ENCODE results near the gene MACROH2A1. TPM values are rescaled to one million over a fixed set of nuclear protein-coding genes. Genes with fewer than 3 reads are reported as not detected.

MACROH2A1 gene
- total RNA-seq, 1 donor from 2014 or later, result 215 TPM

GRCh38 chr5:135394095-135394494 is 4.9 kb downstream of the MACROH2A1 start:
- peaks cover 7% of the 10 kb centered on the region for H3K27me3 Mint-ChIP-seq (ENCODE audit: unreplicated experiment)
- no peaks in the 10 kb centered on the region for H3K36me3 Mint-ChIP-seq (ENCODE audit: unreplicated experiment)
- no peak for TF ChIP-seq CTCF (IDR thresholded peaks at IDR 0.05; ENCODE audit: partially characterized antibody, unreplicated experiment)
- no peak overlapping the region for H3K4me3 Mint-ChIP-seq (ENCODE audit: unreplicated experiment)
- DNase-seq, result no peak
- H3K4me1 Mint-ChIP-seq (ENCODE audit: low read depth, unreplicated experiment), result peaks cover 30% of the 10 kb centered on the region
- no peaks in the 10 kb centered on the region for H3K9me3 Mint-ChIP-seq (ENCODE audit: unreplicated experiment)
- H3K27ac Mint-ChIP-seq (ENCODE audit: unreplicated experiment), result no peak overlapping the region

GRCh38 chr5:135393691-135394090 is 5.3 kb downstream of the MACROH2A1 start:
- Mint-ChIP-seq H3K36me3 (ENCODE audit: unreplicated experiment) (no peaks in the 10 kb centered on the region), H3K27me3 (ENCODE audit: unreplicated experiment) (peaks cover 7% of the 10 kb centered on the region), H3K27ac (ENCODE audit: unreplicated experiment) (no peak overlapping the region), H3K4me3 (ENCODE audit: unreplicated experiment) (no peak overlapping the region), H3K9me3 (ENCODE audit: unreplicated experiment) (no peaks in the 10 kb centered on the region), H3K4me1 (ENCODE audit: low read depth, unreplicated experiment) (peaks cover 30% of the 10 kb centered on the region)
- DNase-seq, result no peak
- no peak for TF ChIP-seq CTCF (IDR thresholded peaks at IDR 0.05; ENCODE audit: partially characterized antibody, unreplicated experiment)

- H3K4me1 Mint-ChIP-seq (ENCODE audit: low read depth, unreplicated experiment), result peaks cover 30% of the 10 kb centered on the region
- TF ChIP-seq CTCF (IDR thresholded peaks at IDR 0.05; ENCODE audit: partially characterized antibody, unreplicated experiment), result no peak
- no peak for DNase-seq
- H3K4me3 Mint-ChIP-seq (ENCODE audit: unreplicated experiment), result no peak overlapping the region
- no peak overlapping the region for H3K27ac Mint-ChIP-seq (ENCODE audit: unreplicated experiment)
- H3K9me3 Mint-ChIP-seq (ENCODE audit: unreplicated experiment), result no peaks in the 10 kb centered on the region
- peaks cover 7% of the 10 kb centered on the region for H3K27me3 Mint-ChIP-seq (ENCODE audit: unreplicated experiment)
- H3K36me3 Mint-ChIP-seq (ENCODE audit: unreplicated experiment), result no peaks in the 10 kb centered on the region
These were observed 5.8 kb downstream of the MACROH2A1 start for GRCh38 chr5:135393229-135393628.

GRCh38 chr5:135392256-135392655 is 6.8 kb downstream of the MACROH2A1 start:
- no peak for TF ChIP-seq CTCF (IDR thresholded peaks at IDR 0.05; ENCODE audit: partially characterized antibody, unreplicated experiment)
- no peak overlapping the region for H3K27ac Mint-ChIP-seq (ENCODE audit: unreplicated experiment)
- H3K4me3 Mint-ChIP-seq (ENCODE audit: unreplicated experiment), result peak overlapping the region; percentile 32
- H3K27me3 Mint-ChIP-seq (ENCODE audit: unreplicated experiment), result peaks cover 5% of the 10 kb centered on the region
- H3K4me1 Mint-ChIP-seq (ENCODE audit: low read depth, unreplicated experiment), result peaks cover 29% of the 10 kb centered on the region
- H3K36me3 Mint-ChIP-seq (ENCODE audit: unreplicated experiment), result no peaks in the 10 kb centered on the region
- no peak for DNase-seq
- no peaks in the 10 kb centered on the region for H3K9me3 Mint-ChIP-seq (ENCODE audit: unreplicated experiment)

- peaks cover 5% of the 10 kb centered on the region for H3K27me3 Mint-ChIP-seq (ENCODE audit: unreplicated experiment)
- DNase-seq, result no peak
- no peaks in the 10 kb centered on the region for H3K36me3 Mint-ChIP-seq (ENCODE audit: unreplicated experiment)
- H3K4me3 Mint-ChIP-seq (ENCODE audit: unreplicated experiment), result peak overlapping the region; percentile 32
- H3K27ac Mint-ChIP-seq (ENCODE audit: unreplicated experiment), result no peak overlapping the region
- no peaks in the 10 kb centered on the region for H3K9me3 Mint-ChIP-seq (ENCODE audit: unreplicated experiment)
- peaks cover 26% of the 10 kb centered on the region for H3K4me1 Mint-ChIP-seq (ENCODE audit: low read depth, unreplicated experiment)
- no peak for TF ChIP-seq CTCF (IDR thresholded peaks at IDR 0.05; ENCODE audit: partially characterized antibody, unreplicated experiment)
These were observed 7.2 kb downstream of the MACROH2A1 start for GRCh38 chr5:135391869-135392255.

All from glutamatergic neuron (in vitro differentiated cells).